Posterior vena cava (tissue), 2 donors: Measurements from ENCODE around the gene MDFI. TPM values are rescaled to one million over a fixed set of nuclear protein-coding genes. Genes with fewer than 3 reads are reported as not detected.

Source experiments
- DNase-seq: peaks from one replicate; pipeline ENCODE4 v3.0.0-alpha.2; 2020; ENCODE audit warnings: low spot score
- intact Hi-C, 2 donors: fragments of 100-400 bp; cut with DNase I; formaldehyde crosslinking; loops; one replicate each; pipeline versions ENCODE4 v1.14.1 to v1.14.2; 2022 to 2023
- total RNA-seq, 2 donors: library from RNA; stranded (reverse); fragmentation: NEBNext Ultra II Directional; extraction: Animal tissue kit (Norgen Biotek cat#: 25700); gene quantifications; one replicate each; pipeline ENCODE4 v1.2.1, GENCODE V29; 2021
- donor health status: DM: yes; HTN: yes; CAD: no.
- donor health status: DM: yes; HTN: yes; CAD: no.

Gene MDFI
- total RNA-seq, 2 donors from 2014 or later, result 5.4 to 6.5 TPM

GRCh38 chr6:41624621-41625380 lies 13.5 kb upstream of the MDFI start:
- intact Hi-C loops, result no loop called here
- DNase-seq, result peak; percentile 51

DNA sequence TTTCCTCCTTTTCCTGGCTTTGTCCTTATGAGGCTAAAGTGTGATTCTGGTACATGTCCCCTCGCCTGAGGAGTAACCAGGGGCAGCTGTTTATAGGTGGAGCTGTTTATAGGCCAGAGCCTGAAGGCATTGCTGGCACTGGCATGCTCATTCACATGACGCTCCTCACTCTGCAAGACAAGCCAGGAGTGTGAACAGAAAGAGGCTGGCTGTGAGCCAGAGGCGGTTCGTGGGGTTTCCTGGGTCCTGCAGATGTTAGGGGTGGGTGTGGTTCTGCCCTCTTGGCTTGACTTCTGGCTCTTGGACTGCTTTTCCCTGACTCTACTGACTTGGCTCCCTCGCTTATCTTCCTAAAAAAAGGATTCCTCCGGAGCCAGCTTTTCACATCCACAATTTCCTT lies 12.8 kb upstream of the MDFI start:
- intact Hi-C loops, result no loop called here
- peak; percentile 73 for DNase-seq

- peak; percentile 17 for DNase-seq
- intact Hi-C loops, result no loop called here
These were observed 12.2 kb upstream of the MDFI start for GRCh38 chr6:41626022-41626421.

GRCh38 chr6:41626917-41627316 lies 11.4 kb upstream of the MDFI start:
- intact Hi-C loops, result no loop called here
- DNase-seq, result peak; percentile 40

GRCh38 chr6:41629128-41629527 lies 9.1 kb upstream of the MDFI start:
- intact Hi-C loops, result no loop called here
- peak; percentile 2 for DNase-seq

DNA sequence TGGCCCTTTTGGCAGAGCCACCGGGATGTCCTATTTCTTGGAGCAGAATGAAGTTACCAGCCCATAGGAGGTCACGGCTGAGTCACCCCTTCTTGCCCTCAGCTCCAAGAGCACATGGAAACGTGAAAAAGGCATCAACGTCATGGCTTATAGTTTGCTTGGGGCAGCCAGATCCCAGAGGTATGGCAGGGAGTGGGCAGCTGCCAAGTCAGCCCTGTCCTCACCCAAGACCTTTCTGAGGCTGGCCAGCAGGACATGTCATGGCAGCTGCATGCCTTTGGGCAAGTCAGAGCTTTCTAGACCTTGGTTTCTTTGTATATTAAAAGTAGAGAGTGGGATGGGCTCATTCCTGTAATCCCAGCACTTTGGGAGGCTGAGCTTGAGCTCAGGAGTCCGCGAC lies 8.2 kb upstream of the MDFI start:
- peak; percentile 60 for DNase-seq
- intact Hi-C loops, result no loop called here

DNA sequence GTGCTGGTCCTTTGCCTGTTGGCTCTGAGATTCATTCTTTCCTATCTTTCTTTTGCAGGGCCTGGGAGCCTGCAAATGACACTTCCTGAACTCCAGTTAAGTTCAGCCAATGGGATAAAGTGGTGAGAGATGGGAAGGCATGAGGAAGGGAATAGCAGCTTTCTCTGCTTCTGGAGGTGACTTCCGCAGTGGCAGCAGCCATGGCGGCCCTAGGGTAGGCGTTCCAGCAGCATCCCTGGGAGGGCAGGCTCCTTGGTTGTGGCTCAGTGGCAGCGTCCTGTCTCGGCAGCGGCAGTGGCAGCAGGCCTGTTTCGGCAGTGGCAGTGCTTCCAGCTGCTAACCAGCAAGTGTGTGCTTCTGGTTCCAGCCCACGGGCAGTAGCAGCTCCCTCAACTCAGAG lies 7.3 kb upstream of the MDFI start:
- intact Hi-C loops, result no loop called here
- peak; percentile 66 for DNase-seq

GRCh38 chr6:41633056-41633634 lies 5.1 kb upstream of the MDFI start:
- intact Hi-C loops, result no loop called here
- DNase-seq, result peak; percentile 6

DNA sequence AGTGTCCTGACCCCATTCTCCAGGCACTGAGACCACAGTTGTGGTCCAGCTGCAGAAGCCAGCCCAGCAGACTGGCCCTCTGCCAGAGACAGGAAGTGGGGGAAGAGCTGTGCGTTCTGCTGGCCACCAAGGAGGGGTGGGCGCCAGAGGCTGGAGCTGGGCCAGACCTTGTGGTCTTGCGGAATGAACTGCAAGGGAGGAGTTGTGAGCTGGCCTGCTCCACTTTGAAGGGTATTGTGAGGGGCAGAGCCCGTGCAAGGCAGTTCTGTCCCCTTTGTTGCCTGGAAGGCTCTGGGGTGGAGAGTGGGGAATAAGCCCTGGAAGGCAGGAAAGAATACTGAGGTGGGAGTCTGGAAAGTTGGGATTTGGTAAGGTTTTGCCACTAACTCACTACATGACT lies 3.6 kb upstream of the MDFI start:
- peak; percentile 51 for DNase-seq
- intact Hi-C loops, result no loop called here

GRCh38 chr6:41635365-41635764 lies 2.9 kb upstream of the MDFI start:
- DNase-seq, result peak; percentile 48
- intact Hi-C loops, result no loop called here

DNA sequence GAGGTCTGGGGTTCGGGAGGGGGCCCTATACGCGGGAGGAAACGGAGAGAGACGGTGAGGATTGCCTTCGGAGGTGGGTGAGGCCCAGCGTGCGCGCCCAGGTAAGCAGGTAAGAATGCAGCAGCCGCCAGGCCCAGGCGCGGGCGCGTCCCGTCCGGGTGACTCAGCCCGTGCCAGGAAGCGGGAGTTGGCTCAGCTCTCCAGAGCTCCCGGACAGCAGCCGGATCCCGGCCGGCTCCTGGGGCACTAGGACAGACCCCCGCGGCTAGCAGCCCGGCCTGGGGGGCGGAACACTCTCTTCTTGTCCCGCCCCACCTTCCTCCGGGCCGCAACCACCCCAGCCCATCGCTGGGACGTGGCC lies 1.5 kb upstream of the MDFI start:
- peak; percentile 83 for DNase-seq
- intact Hi-C loops, result no loop called here

GRCh38 chr6:41637194-41638001 lies 870 bp upstream of the MDFI start:
- peak; percentile 79 for DNase-seq
- intact Hi-C loops, result no loop called here

DNA sequence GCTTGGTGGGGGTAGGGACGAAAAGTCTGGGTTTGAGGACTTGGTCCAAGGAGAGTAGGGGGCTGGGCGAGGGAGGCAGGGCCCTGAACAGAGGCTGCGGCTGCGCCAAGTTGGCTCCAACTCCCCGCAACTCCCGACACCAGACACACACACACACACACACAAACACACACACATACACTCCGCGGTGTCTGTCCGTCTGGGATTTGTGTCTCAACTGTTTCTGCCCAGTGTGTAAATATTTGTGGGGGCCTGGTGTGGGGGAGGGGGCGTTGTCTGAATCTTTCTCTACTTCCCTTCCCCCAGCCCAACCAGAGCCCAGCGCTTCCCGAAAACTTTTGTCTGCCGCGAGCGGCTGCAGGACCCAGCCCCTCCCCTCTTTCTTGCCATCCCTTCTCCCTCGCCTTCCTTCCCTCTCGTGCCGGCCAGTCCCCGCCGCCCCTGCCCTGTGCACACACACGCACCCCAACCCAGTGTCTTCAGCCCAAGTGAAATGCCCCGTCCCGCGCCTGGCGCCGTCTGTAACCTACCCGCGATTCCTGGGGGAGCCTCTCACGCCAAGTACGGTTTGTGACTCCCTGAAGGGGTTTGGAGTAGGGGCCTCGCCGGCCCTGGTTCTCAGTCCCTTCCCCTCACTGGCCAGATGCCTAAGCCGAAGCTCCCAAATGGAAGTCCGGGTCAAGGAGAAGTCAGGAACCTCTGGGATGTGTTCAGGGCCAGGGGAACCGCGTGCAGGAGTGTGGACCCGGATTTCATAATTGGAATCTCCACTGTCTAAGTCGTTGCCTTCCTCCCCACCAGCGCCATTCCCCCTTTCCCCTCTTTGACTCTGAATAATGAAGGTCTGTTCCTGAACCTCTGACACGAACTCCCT lies 904 bp downstream of the MDFI start:
- intact Hi-C loops, result no loop called here
- peak; percentile 77 for DNase-seq

DNA sequence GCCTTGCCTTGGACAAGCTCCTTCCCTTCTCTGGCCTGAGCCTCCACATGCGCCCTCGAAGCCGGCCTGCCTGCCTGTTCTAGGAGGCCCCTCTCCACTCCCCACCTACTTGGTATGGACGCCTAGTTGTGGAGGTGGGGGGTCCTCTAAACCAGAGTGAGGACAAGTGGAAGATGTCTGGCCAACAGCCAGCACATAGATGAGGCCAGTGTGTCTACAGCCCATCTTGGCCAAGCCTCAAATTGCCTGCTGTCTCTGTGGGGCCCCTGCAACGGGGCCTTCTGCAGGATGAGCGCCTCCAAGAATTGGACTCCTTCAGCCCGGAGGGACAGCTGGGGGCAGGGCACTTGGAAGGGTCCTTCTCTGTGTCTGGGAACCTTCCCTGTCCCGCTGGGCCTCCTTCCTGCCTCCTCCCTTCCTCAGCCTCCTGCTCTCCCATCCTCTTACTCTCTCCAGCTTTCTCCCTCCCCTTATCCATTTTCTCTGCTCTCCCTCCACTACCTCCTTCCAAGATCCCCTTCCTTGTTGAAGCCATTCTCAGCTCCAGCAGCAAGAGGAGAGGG lies 1.6 kb downstream of the MDFI start:
- DNase-seq, result peak; percentile 67
- intact Hi-C loops, result no loop called here

DNA sequence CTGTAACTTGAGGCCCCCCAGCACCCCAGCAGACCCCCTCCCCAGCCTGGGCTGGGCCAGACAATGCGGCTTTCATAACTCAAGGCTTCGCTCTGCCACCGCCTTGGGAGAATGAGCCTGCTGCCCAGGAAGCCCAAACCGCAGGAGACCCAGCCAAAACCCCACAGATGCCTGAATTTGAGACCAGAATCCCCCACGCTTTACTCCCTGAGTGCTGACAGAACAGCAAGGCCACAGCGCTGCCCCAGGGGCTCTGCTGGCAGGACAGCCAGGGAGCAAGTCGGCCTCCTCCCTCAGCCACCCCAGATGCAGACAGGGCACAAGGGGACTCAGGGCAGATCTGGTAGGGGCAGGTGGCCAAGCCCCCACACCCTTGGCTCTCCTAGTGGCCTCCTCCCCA lies 2.2 kb downstream of the MDFI start:
- intact Hi-C loops, result no loop called here
- peak; percentile 46 for DNase-seq

DNA sequence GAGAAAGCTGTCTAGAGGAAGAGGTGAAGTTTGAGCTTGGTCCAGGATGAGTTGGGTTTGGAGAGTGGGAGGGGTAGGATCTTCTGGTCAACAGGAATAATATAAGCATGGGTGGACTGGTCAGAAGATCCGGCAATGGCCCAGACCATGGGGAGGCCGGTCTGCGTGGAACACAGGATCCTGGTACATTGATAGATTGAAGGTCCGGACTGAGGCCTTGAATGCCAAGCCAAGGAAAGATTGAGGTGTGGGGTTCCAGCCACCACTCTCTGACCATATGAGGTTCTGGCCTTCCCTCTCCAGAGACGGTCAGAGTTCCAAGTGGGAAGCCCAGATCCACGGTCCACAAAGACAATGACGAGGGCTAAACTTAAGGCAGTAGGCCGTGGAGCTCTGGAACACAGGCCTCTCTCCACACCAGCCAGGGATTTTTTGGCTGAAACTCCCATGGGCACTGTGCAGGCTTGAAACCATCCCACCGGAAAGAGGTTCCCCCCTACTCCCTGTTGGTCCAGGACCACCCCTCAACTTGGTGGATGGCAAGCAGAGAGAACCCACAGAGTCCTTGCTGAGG lies 3.2 kb downstream of the MDFI start:
- intact Hi-C loops, result no loop called here
- peak; percentile 48 for DNase-seq

DNA sequence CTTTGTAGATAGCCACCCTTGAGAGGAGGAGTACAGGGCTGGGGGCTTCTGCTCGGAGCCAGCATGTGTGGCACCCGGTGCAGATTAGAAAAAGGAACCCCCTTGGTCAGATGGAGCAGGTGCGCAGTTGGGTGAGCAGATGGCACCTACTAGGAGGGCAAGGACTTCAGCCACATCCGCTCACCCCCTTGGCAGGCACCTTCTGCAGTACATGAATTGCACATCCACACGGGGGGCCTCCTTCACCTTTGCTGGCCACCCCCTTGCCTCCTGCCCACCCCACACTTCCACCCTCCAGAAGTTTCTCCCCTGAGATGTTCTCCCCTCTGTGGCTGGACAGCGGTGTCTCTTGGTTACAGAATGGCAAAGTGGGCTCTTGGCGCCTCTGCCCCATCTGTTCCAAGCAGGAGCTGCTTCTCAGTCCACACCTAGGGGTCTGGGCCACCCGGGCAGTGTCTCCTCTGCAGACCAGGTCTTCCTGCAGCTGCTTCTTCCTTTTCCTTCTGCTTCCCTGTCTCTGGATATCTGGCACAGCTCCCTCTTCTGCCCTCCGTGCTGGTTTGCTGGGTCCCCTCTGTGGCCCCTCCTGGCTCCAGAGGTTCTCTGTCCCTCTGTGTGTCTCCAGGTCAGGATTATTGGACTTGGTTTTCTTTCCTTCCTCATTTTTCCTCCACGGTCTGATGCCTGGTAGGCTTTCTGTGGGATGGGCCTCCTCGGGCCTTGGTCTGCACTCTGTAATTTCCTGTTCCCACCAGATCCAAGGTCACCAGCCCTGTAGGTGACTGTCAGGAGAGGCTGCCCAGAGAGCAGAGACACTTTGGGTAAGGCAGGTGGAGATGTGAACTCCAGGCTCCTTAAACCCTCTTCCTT lies 4.1 kb downstream of the MDFI start:
- peak; percentile 69 for DNase-seq
- intact Hi-C loops, result no loop called here
